Gastroesophageal sphincter (tissue), 4 donors: ENCODE results near the gene OR13J1. TPM values are rescaled to one million over a fixed set of nuclear protein-coding genes. Genes with fewer than 3 reads are reported as not detected.
"Not testable (repeated sequence)": the region's sequence is repeated elsewhere in the genome, so short reads cannot be mapped to it uniquely, and the experiment has no call there.

ENCODE experiments used
- ATAC-seq: fragments of 150-250 bp; one replicate; pipeline ENCODE4 v1.9.1; 2016; ENCODE audit warnings: mild to moderate bottlenecking, moderate library complexity
- H3K27ac ChIP-seq, 4 donors: fragments of 200-600 bp; sonication (generic) in 3 of 4; 1 replicate in 3 of 4; 2 replicates in 1 of 4; pipeline ENCODE4 v1.5.1; 2016 to 2019
- H3K27me3 ChIP-seq: fragments of 200-600 bp; sonication (generic); one replicate; pipeline ENCODE4 v1.5.1; 2019
- H3K36me3 ChIP-seq, 2 donors: fragments of 200-600 bp; sonication (generic); one replicate each; pipeline ENCODE4 v1.5.1; 2019; ENCODE audit warnings: control low read depth in 1 of 2
- H3K4me1 ChIP-seq, 3 donors: fragments of 200-600 bp; sonication (generic); 1 replicate in 2 of 3; 2 replicates in 1 of 3; pipeline ENCODE4 v1.5.1; 2016 to 2019; ENCODE audit warnings: control low read depth in 2 of 3
- H3K4me3 ChIP-seq, 2 donors: fragments of 200-600 bp; sonication (generic); one replicate each; pipeline ENCODE4 v1.5.1; 2019; ENCODE audit warnings: mild to moderate bottlenecking in 1 of 2, moderate library complexity in 1 of 2
- H3K9me3 ChIP-seq, 3 donors: fragments of 200-600 bp; sonication (generic); one replicate each; pipeline ENCODE4 v1.5.1; 2017 to 2019; ENCODE audit warnings: control low read depth in 2 of 3
- EP300 ChIP-seq: sonication (generic); formaldehyde crosslinking; IDR thresholded peaks from one replicate; pipeline ENCODE4 v1.6.1; 2017; ENCODE audit warnings: antibody characterized with exemption, mild to moderate bottlenecking
- POLR2A ChIP-seq, 2 donors: fragments of 450-650 bp; IDR thresholded peaks; one replicate each; pipeline ENCODE4 v1.6.1; 2017; ENCODE audit warnings: antibody characterized with exemption in 2 of 2, mild to moderate bottlenecking in 2 of 2, moderate library complexity in 1 of 2
- POLR2AphosphoS5 ChIP-seq: sonication (generic); formaldehyde crosslinking; IDR thresholded peaks from one replicate; pipeline ENCODE4 v1.6.1; 2017; ENCODE audit warnings: antibody characterized with exemption
- WGBS, 2 donors: methylation state at CpG; one replicate each; pipeline ENCODE4 v1.1.5; 2018; ENCODE audit warnings: low coverage in 1 of 2; 5-methylcytosine and 5-hydroxymethylcytosine counted together
- total RNA-seq, 4 donors: library from RNA; depleted of rRNA; stranded (reverse); fragments of >200 nt; gene quantifications; one replicate each; pipeline ENCODE4 v1.1.0, GENCODE V29; 2016
- TF ChIP-seq, protein P1 (sequence below), 4 experiments: fragments of 200-600 bp in 2 of 4; fragments of 450-650 bp in 2 of 4; sonication (generic) in 1 of 4; IDR thresholded peaks; one replicate each; pipeline ENCODE4 v1.5.1; 2017 to 2019; ENCODE audit warnings: antibody characterized with exemption in 4 of 4, mild to moderate bottlenecking in 2 of 4, moderate library complexity in 2 of 4

Gene OR13J1
- total RNA-seq, 4 donors from 2014 or later = not detected

DNA sequence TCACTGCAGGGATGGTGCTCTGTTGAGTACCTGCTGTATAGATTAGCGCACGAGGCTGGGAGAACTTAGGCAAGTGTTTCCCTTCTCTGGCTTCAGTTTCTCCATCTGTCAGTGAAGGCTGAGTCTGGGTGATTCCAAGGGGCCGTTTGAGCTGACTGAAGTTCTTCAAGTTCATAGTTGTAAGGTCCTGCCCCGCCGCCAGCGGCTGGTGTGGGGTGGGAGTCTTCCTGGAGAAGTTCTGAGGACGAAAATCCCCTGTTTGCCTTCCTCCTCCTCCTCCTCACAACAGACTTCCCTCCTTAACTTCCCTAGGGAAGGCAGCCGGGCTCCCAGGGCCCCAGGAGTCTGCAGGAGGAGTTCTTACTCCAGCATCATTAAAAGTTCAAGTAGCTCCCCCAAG lies 34.1 kb upstream of the OR13J1 start:
- Histone ChIP-seq H3K27ac (peak overlapping the region in 3 of 4 donors; percentile 89 to 96 (median 92)), H3K4me1 (peaks cover 25 to 63% (median 50%) of the 10 kb centered on the region in 3 donors)

DNA sequence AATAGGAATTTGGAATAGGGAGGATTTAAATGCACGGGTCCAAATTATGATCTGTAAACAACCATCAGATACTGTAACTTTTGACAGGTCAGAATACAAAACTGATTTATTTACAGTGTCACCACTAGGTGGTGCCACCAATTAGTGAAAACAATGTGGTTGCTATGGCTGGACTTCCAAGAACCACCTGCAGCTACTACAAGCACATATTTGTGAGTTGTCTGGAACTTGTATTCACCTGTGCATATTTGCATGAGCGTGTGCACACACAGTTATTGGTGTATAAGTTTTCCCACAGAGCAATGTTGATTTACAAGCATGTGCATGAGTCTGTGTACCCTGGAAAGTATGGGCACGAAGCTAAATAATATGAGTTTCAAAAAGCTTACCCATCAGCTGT lies 32.8 kb upstream of the OR13J1 start:
- Histone ChIP-seq H3K27ac (no peak overlapping the region), H3K4me1 (peaks cover 12 to 50% (median 37%) of the 10 kb centered on the region in 3 donors), H3K4me3 (no peak overlapping the region), H3K27me3 (no peaks in the 10 kb centered on the region), H3K9me3 (no peaks in the 10 kb centered on the region), H3K36me3 (no peaks in the 10 kb centered on the region)
- ATAC-seq = no peak
- WGBS, 2 donors = 26 to 30% methylated on average over 3 of the region's 3 CpGs
- TF ChIP-seq POLR2A (IDR thresholded peaks at IDR 0.05) (no peak), POLR2AphosphoS5 (no peak), EP300 (no peak)
- TF ChIP-seq, protein P1, sequence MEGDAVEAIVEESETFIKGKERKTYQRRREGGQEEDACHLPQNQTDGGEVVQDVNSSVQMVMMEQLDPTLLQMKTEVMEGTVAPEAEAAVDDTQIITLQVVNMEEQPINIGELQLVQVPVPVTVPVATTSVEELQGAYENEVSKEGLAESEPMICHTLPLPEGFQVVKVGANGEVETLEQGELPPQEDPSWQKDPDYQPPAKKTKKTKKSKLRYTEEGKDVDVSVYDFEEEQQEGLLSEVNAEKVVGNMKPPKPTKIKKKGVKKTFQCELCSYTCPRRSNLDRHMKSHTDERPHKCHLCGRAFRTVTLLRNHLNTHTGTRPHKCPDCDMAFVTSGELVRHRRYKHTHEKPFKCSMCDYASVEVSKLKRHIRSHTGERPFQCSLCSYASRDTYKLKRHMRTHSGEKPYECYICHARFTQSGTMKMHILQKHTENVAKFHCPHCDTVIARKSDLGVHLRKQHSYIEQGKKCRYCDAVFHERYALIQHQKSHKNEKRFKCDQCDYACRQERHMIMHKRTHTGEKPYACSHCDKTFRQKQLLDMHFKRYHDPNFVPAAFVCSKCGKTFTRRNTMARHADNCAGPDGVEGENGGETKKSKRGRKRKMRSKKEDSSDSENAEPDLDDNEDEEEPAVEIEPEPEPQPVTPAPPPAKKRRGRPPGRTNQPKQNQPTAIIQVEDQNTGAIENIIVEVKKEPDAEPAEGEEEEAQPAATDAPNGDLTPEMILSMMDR (IDR thresholded peaks at IDR 0.05) = peak in 3 of 4 experiments; percentile 77 to 90 (median 83)

More for the DNA sequence above, 34.1 kb upstream of the OR13J1 start:
- TF ChIP-seq POLR2A (IDR thresholded peaks at IDR 0.05) (no peak), EP300 (no peak), POLR2AphosphoS5 (no peak)
- TF ChIP-seq, protein P1 (IDR thresholded peaks at IDR 0.05) = no peak
- H3K9me3 ChIP-seq = no peaks in the 10 kb centered on the region
- H3K4me3 ChIP-seq = no peak overlapping the region
- H3K27me3 ChIP-seq = no peaks in the 10 kb centered on the region
- no peak for ATAC-seq
- 69 to 73% methylated on average over 4 of the region's 8 CpGs for WGBS, 2 donors
- H3K36me3 ChIP-seq = no peaks in the 10 kb centered on the region

DNA sequence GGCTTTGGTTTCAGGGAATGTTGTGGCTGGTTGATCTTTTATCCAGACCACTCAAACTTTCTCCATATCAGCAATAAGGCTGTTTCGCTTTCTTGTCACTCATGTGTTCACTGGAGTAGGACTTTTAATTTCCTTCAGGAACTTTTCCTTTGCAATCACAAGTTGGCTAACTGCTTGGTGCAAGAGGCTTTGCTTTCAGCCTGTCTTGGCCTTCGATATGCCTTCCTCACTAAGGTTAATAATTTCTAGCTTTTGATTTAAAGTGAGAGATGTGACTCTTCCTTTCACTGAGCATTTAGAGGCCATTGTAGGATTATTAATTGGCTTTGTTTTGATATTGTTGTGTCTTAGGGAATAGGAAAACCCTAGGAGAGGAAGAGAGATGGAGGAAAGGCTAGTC lies 28.8 kb upstream of the OR13J1 start:
- no peak overlapping the region for H3K27ac ChIP-seq
- no peak for ATAC-seq
- H3K9me3 ChIP-seq = no peaks in the 10 kb centered on the region
- no peak overlapping the region for H3K4me3 ChIP-seq
- 81 to 86% methylated on average over 2 of the region's 2 CpGs for WGBS, 2 donors
- TF ChIP-seq POLR2AphosphoS5 = no peak
- no peak for TF ChIP-seq POLR2A (IDR thresholded peaks at IDR 0.05)
- TF ChIP-seq, protein P1 (IDR thresholded peaks at IDR 0.05) = no peak
- no peak for TF ChIP-seq EP300
- H3K4me1 ChIP-seq = peaks cover 0 to 10% (median 0%) of the 10 kb centered on the region in 3 donors
- peaks cover 26% of the 10 kb centered on the region for H3K27me3 ChIP-seq
- H3K36me3 ChIP-seq = no peaks in the 10 kb centered on the region

DNA sequence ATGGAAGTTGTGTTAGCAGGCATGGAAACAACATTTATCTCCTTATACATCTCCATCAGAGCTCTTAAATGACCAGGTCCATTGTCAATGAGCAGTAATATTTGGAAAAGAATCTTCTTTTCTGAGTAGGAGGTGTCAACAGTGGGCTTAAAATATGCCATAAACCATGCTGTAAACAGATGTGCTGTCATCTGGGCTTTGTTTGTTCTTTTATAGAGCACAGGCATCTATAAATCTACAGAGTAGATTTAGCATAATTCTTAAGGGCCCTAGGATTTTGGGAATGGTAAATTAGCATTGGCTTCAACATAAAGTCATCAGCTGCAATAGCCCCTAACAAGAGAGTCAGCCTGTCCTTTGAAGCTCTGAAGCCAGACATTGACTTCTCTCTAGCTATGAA lies 28.1 kb upstream of the OR13J1 start:
- TF ChIP-seq, protein P1 (IDR thresholded peaks at IDR 0.05) = no peak
- TF ChIP-seq POLR2A (IDR thresholded peaks at IDR 0.05) (no peak), POLR2AphosphoS5 (no peak), EP300 (no peak)
- Histone ChIP-seq H3K4me1 (peaks cover 0 to 3% (median 0%) of the 10 kb centered on the region in 3 donors), H3K27ac (no peak overlapping the region), H3K9me3 (no peaks in the 10 kb centered on the region), H3K27me3 (peaks cover 26% of the 10 kb centered on the region), H3K36me3 (no peaks in the 10 kb centered on the region), H3K4me3 (no peak overlapping the region)
- ATAC-seq = no peak

DNA sequence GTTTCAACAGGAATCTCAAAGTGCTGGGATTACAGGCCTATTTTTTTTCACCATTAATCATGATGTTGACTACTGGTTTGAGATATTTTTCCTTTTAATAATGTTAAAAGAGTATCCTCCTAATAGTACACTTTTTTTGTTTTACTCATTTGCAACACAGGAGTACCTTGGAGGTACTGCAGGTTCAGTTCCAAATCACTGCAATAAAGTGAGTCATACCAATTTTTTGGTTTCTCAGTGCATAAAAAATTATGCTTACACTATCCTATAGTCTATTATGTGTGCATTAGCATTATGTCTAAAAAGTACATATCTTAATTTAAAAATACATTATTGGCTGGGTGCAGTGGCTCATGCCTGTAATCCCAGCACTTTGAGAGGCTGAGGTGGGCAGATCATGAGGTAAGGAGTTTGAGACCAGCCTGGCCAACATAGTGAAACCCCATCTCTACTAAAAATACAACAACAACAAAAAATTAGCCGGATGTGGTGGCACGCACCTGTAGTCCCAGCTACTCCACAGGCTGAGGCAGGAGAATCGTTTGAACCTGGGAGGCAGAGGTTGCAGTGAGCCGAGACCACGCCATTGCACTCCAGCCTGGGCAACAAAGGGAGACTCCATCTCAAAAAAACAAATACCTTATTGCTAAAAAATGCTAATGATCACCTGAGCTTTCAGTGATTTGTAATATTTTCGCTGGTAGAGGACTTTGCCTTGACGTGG lies 27.3 kb upstream of the OR13J1 start:
- H3K4me3 ChIP-seq, H3K36me3 ChIP-seq, H3K27ac ChIP-seq, H3K4me1 ChIP-seq, H3K9me3 ChIP-seq, ATAC-seq: not testable (repeated sequence)
- WGBS, 2 donors = 87 to 90% methylated on average over 3 to 7 of the region's 7 CpGs
- H3K27me3 ChIP-seq = peaks cover 26% of the 10 kb centered on the region
